Lower leg skin (tissue), 3 donors: Measurements from ENCODE around the gene NUCB1.
"Not testable (repeated sequence)": the region's sequence is repeated elsewhere in the genome, so short reads cannot be mapped to it uniquely, and the experiment has no call there.

Experiments used
- POLR2A ChIP-seq, 2 donors: fragments of 450-650 bp; IDR thresholded peaks; one replicate each; pipeline ENCODE4 v1.6.1; 2016 to 2017; ENCODE audit warnings: antibody characterized with exemption in 2 of 2, mild to moderate bottlenecking in 1 of 2, moderate library complexity in 1 of 2
- TF ChIP-seq, protein P1 (sequence below), 3 donors: fragments of 450-650 bp; IDR thresholded peaks; one replicate each; pipeline ENCODE4 v1.5.1; 2016; ENCODE audit warnings: antibody characterized with exemption in 3 of 3, mild to moderate bottlenecking in 3 of 3, moderate library complexity in 2 of 3

GRCh38 chr19:48879696-48880095, 20.4 kb upstream of the NUCB1 start:
- TF ChIP-seq, protein P1, sequence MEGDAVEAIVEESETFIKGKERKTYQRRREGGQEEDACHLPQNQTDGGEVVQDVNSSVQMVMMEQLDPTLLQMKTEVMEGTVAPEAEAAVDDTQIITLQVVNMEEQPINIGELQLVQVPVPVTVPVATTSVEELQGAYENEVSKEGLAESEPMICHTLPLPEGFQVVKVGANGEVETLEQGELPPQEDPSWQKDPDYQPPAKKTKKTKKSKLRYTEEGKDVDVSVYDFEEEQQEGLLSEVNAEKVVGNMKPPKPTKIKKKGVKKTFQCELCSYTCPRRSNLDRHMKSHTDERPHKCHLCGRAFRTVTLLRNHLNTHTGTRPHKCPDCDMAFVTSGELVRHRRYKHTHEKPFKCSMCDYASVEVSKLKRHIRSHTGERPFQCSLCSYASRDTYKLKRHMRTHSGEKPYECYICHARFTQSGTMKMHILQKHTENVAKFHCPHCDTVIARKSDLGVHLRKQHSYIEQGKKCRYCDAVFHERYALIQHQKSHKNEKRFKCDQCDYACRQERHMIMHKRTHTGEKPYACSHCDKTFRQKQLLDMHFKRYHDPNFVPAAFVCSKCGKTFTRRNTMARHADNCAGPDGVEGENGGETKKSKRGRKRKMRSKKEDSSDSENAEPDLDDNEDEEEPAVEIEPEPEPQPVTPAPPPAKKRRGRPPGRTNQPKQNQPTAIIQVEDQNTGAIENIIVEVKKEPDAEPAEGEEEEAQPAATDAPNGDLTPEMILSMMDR (IDR thresholded peaks at IDR 0.05) = not testable (repeated sequence)
- not testable (repeated sequence) for TF ChIP-seq POLR2A (IDR thresholded peaks at IDR 0.05)
